SK-N-MC (cell line): ENCODE measurements around the gene ADAMTS15.

Experiments used
- DNase-seq: peaks from one replicate; pipeline ENCODE4 v3.0.0-alpha.2; 2011; ENCODE audit warnings: low read depth, low spot score
- H3K27ac ChIP-seq: fragments of 200-600 bp; sonication (generic); 2 replicates; pipeline ENCODE4 v1.5.1; 2016; ENCODE audit warnings: mixed run types
- H3K36me3 ChIP-seq: fragments of 200-600 bp; sonication (generic); 2 replicates; pipeline ENCODE4 v1.6.1; 2017; ENCODE audit warnings: antibody characterized with exemption, low read length, mixed read lengths; ENCODE audit not compliant: insufficient read depth
- H3K4me3 ChIP-seq: fragments of 200-600 bp; sonication (generic); 2 replicates; pipeline ENCODE4 v1.5.1; 2016
- H3K9ac ChIP-seq: fragments of 200-600 bp; sonication (generic); 2 replicates; pipeline ENCODE4 v1.8.0; 2017; ENCODE audit warnings: mixed run types, mixed read lengths; ENCODE audit not compliant: insufficient read length
- H3K9me3 ChIP-seq: fragments of 200-600 bp; sonication (generic); 2 replicates; pipeline ENCODE4 v1.6.1; 2017; ENCODE audit warnings: low read depth, mild to moderate bottlenecking, antibody characterized with exemption, low read length, moderate library complexity, mixed read lengths
- EZH2 ChIP-seq: fragments of 200-600 bp; sonication (generic); IDR thresholded peaks from one replicate; pipeline ENCODE4 v1.6.1; 2017; ENCODE audit warnings: antibody characterized with exemption
- FOXP2 ChIP-seq: optimal IDR thresholded peaks from 2 replicates; pipeline ENCODE3; 2011; ENCODE audit warnings: mild to moderate bottlenecking, moderate library complexity; ENCODE audit not compliant: insufficient read depth; ENCODE audit errors: extremely low read length, control extremely low read depth
- POLR2AphosphoS5 ChIP-seq: IDR thresholded peaks from 2 replicates; pipeline ENCODE4 v1.6.1; 2012; ENCODE audit warnings: mild to moderate bottlenecking, low read depth, low read length, borderline replicate concordance

ADAMTS15 gene

GRCh38 chr11:130504317-130504716 lies 55.9 kb downstream of the ADAMTS15 start:
- Histone ChIP-seq H3K9ac (no peak overlapping the region), H3K9me3 (no peaks in the 10 kb centered on the region), H3K4me3 (no peak overlapping the region), H3K36me3 (no peaks in the 10 kb centered on the region), H3K27ac (no peak overlapping the region)
- DNase-seq, result no peak
- TF ChIP-seq POLR2AphosphoS5, result no peak
- TF ChIP-seq FOXP2, result no peak
- no peak for TF ChIP-seq EZH2

GRCh38 chr11:130508913-130509312 lies 60.5 kb downstream of the ADAMTS15 start:
- H3K4me3 ChIP-seq, result no peak overlapping the region
- no peak overlapping the region for H3K9ac ChIP-seq
- H3K36me3 ChIP-seq, result no peaks in the 10 kb centered on the region
- no peak for TF ChIP-seq POLR2AphosphoS5
- no peak overlapping the region for H3K27ac ChIP-seq
- no peaks in the 10 kb centered on the region for H3K9me3 ChIP-seq
- no peak for DNase-seq

GRCh38 chr11:130509942-130510341 lies 61.5 kb downstream of the ADAMTS15 start:
- H3K36me3 ChIP-seq, result no peaks in the 10 kb centered on the region
- H3K9ac ChIP-seq, result no peak overlapping the region
- no peak for DNase-seq
- TF ChIP-seq FOXP2 (no peak), EZH2 (no peak), POLR2AphosphoS5 (no peak)
- H3K9me3 ChIP-seq, result no peaks in the 10 kb centered on the region
- no peak overlapping the region for H3K4me3 ChIP-seq
- H3K27ac ChIP-seq, result no peak overlapping the region

- Histone ChIP-seq H3K36me3 (no peaks in the 10 kb centered on the region), H3K27ac (no peak overlapping the region), H3K4me3 (no peak overlapping the region), H3K9ac (no peak overlapping the region), H3K9me3 (no peaks in the 10 kb centered on the region)
- TF ChIP-seq FOXP2, result no peak
- DNase-seq, result no peak
Measured at GRCh38 chr11:130510407-130511006, 62.1 kb downstream of the ADAMTS15 start.

- Histone ChIP-seq H3K9me3 (no peaks in the 10 kb centered on the region), H3K4me3 (no peak overlapping the region), H3K36me3 (no peaks in the 10 kb centered on the region), H3K9ac (no peak overlapping the region), H3K27ac (no peak overlapping the region)
- no peak for TF ChIP-seq EZH2
- TF ChIP-seq POLR2AphosphoS5, result no peak
- no peak for TF ChIP-seq FOXP2
- DNase-seq, result no peak
Measured at GRCh38 chr11:130511765-130512164, 63.3 kb downstream of the ADAMTS15 start.

- H3K4me3 ChIP-seq, result no peak overlapping the region
- H3K9ac ChIP-seq, result no peak overlapping the region
- H3K9me3 ChIP-seq, result no peaks in the 10 kb centered on the region
- no peak for DNase-seq
- no peak overlapping the region for H3K27ac ChIP-seq
- TF ChIP-seq POLR2AphosphoS5 (no peak), EZH2 (no peak), FOXP2 (no peak)
- no peaks in the 10 kb centered on the region for H3K36me3 ChIP-seq
Measured at GRCh38 chr11:130512662-130513061, 64.2 kb downstream of the ADAMTS15 start.

GRCh38 chr11:130513132-130513531 lies 64.7 kb downstream of the ADAMTS15 start:
- no peak for TF ChIP-seq EZH2
- TF ChIP-seq FOXP2, result no peak
- TF ChIP-seq POLR2AphosphoS5, result no peak
- H3K9ac ChIP-seq, result no peak overlapping the region
- no peak for DNase-seq
- no peak overlapping the region for H3K27ac ChIP-seq
- no peak overlapping the region for H3K4me3 ChIP-seq
- H3K36me3 ChIP-seq, result no peaks in the 10 kb centered on the region
- H3K9me3 ChIP-seq, result no peaks in the 10 kb centered on the region

GRCh38 chr11:130514316-130514715 lies 65.9 kb downstream of the ADAMTS15 start:
- H3K9me3 ChIP-seq, result no peaks in the 10 kb centered on the region
- DNase-seq, result no peak
- no peaks in the 10 kb centered on the region for H3K36me3 ChIP-seq
- no peak overlapping the region for H3K27ac ChIP-seq
- H3K9ac ChIP-seq, result no peak overlapping the region
- TF ChIP-seq FOXP2 (no peak), POLR2AphosphoS5 (no peak), EZH2 (no peak)
- H3K4me3 ChIP-seq, result no peak overlapping the region

GRCh38 chr11:130514851-130515250 lies 66.4 kb downstream of the ADAMTS15 start:
- no peaks in the 10 kb centered on the region for H3K9me3 ChIP-seq
- H3K27ac ChIP-seq, result no peak overlapping the region
- TF ChIP-seq EZH2, result no peak
- TF ChIP-seq FOXP2, result no peak
- no peaks in the 10 kb centered on the region for H3K36me3 ChIP-seq
- H3K9ac ChIP-seq, result no peak overlapping the region
- no peak for DNase-seq
- H3K4me3 ChIP-seq, result no peak overlapping the region
